Smooth muscle cell (in vitro differentiated cells): ENCODE data around the gene TAF4. TPM values are rescaled to one million over a fixed set of nuclear protein-coding genes. Genes with fewer than 3 reads are reported as not detected.

Experiments used
- DNase-seq: peaks from one replicate; lab custom pipeline; 2025; ENCODE audit not compliant: unreplicated experiment; lab: John Stamatoyannopoulos, UW
- H2AFZ ChIP-seq: fragments of 200-600 bp; sonication (generic); 2 replicates; pipeline ENCODE4 v1.6.0; 2016; ENCODE audit warnings: antibody characterized with exemption, low read depth, mild to moderate bottlenecking
- H3F3A ChIP-seq: fragments of 200-600 bp; sonication (generic); 2 replicates; pipeline ENCODE4 v1.6.0; 2017; ENCODE audit warnings: antibody characterized with exemption, low read depth
- H3K27ac ChIP-seq: fragments of 200-600 bp; sonication (generic); 2 replicates; pipeline ENCODE4 v1.5.1; 2016; ENCODE audit warnings: low read depth, mild to moderate bottlenecking
- H3K27me3 ChIP-seq: fragments of 200-600 bp; sonication (generic); 2 replicates; pipeline ENCODE4 v1.6.1; 2016; ENCODE audit warnings: low read depth, mild to moderate bottlenecking
- H3K36me3 ChIP-seq: fragments of 200-600 bp; sonication (generic); 2 replicates; pipeline ENCODE4 v1.5.1; 2016; ENCODE audit warnings: low read depth
- H3K4me1 ChIP-seq: fragments of 200-600 bp; sonication (generic); 2 replicates; pipeline ENCODE4 v1.5.1; 2016; ENCODE audit warnings: low read depth
- H3K4me2 ChIP-seq: fragments of 200-600 bp; sonication (generic); 2 replicates; pipeline ENCODE4 v1.6.0; 2016; ENCODE audit warnings: mild to moderate bottlenecking
- H3K4me3 ChIP-seq: fragments of 200-600 bp; sonication (generic); 2 replicates; pipeline ENCODE4 v1.5.1; 2016; ENCODE audit warnings: mild to moderate bottlenecking
- H3K79me2 ChIP-seq: fragments of 200-600 bp; sonication (generic); 2 replicates; pipeline ENCODE4 v1.6.0; 2016; ENCODE audit warnings: low read depth, mild to moderate bottlenecking
- H3K9ac ChIP-seq: fragments of 200-600 bp; sonication (generic); 2 replicates; pipeline ENCODE4 v1.6.0; 2016; ENCODE audit warnings: low read depth
- H3K9me3 ChIP-seq: fragments of 200-600 bp; sonication (generic); replicated peaks from 2 replicates; pipeline ENCODE4 v1.5.1; 2016; ENCODE audit warnings: low read depth
- H4K20me1 ChIP-seq: fragments of 200-600 bp; sonication (generic); 2 replicates; pipeline ENCODE4 v1.6.0; 2016; ENCODE audit warnings: low read depth
- WGBS: methylation state at CpG from one replicate; pipeline ENCODE4 v1.1.7; 2016; ENCODE audit warnings: low lambda C conversion rate; 5-methylcytosine and 5-hydroxymethylcytosine counted together
- polyA plus RNA-seq: library from polyadenylated mRNA; unstranded; fragments of >200 nt; fragmentation: Nextera tagmentation; extraction: Ambion mirVana; gene quantifications from 2 replicates; pipeline ENCODE4 v1.2.1, GENCODE V29; 2016
- total RNA-seq: library from RNA; depleted of rRNA; stranded (reverse); fragments of >200 nt; gene quantifications from 2 replicates; pipeline ENCODE4 v1.2.3, GENCODE V29; 2014
- TF ChIP-seq, protein P1 (sequence below): fragments of 200-600 bp; sonication (generic); IDR thresholded peaks from 2 replicates; pipeline ENCODE4 v1.5.1; 2017; ENCODE audit warnings: borderline replicate concordance, mild to moderate bottlenecking, antibody characterized with exemption; ENCODE audit not compliant: insufficient read depth, poor library complexity, severe bottlenecking

The TAF4 gene
- total and polyA plus RNA-seq, 2 experiments from 2014 or later = 0.67 to 8.5 TPM

DNA sequence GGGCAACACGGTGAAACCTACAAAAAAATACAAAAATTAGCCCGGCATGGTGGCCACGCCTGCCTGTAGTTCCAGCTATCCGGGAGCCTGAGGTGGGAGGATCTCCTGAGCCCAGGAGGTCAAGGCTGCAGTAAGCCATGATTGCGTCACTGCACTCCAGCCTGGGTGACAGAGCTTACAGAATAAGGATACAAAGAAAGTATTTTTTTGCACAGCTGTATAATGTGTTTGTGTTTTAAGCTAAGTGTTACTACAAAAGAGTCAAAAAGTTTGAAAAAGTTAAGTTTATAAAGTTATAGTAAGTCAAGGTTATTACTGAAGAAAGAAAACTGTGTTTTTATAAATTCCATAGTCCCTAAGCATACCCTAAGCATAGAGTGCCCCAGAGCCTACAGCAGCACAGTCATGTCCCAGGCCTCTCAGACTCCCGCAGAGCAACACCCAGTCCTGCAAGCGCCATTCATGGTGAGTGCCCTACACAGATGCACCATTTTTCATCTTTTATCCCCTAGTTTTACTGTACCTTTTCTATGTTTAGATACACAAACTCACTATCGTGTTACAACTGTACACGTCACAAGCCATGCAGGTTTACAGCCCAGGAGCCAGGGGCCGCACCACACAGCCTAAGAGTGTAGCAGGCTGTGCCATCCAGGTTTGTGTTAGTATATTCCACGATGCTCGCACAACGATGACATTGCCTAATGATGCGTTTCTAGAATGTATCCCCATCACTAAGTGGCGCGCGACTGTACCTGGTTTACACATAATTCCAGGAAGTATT lies 22.4 kb downstream of the TAF4 start:
- Histone ChIP-seq H3K27ac (no peak overlapping the region), H3K27me3 (no peaks in the 10 kb centered on the region), H3K79me2 (peaks cover 86% of the 10 kb centered on the region), H2AFZ (no peak overlapping the region), H3K4me1 (no peaks in the 10 kb centered on the region), H4K20me1 (peaks cover 100% of the 10 kb centered on the region), H3K4me2 (no peak overlapping the region), H3K4me3 (no peak overlapping the region), H3F3A (no peaks in the 10 kb centered on the region), H3K36me3 (no peaks in the 10 kb centered on the region), H3K9me3 (no peaks in the 10 kb centered on the region), H3K9ac (no peak overlapping the region)
- 90% methylated on average over 17 of the region's 17 CpGs for WGBS
- TF ChIP-seq, protein P1, sequence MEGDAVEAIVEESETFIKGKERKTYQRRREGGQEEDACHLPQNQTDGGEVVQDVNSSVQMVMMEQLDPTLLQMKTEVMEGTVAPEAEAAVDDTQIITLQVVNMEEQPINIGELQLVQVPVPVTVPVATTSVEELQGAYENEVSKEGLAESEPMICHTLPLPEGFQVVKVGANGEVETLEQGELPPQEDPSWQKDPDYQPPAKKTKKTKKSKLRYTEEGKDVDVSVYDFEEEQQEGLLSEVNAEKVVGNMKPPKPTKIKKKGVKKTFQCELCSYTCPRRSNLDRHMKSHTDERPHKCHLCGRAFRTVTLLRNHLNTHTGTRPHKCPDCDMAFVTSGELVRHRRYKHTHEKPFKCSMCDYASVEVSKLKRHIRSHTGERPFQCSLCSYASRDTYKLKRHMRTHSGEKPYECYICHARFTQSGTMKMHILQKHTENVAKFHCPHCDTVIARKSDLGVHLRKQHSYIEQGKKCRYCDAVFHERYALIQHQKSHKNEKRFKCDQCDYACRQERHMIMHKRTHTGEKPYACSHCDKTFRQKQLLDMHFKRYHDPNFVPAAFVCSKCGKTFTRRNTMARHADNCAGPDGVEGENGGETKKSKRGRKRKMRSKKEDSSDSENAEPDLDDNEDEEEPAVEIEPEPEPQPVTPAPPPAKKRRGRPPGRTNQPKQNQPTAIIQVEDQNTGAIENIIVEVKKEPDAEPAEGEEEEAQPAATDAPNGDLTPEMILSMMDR = no peak
- DNase-seq = no peak

DNA sequence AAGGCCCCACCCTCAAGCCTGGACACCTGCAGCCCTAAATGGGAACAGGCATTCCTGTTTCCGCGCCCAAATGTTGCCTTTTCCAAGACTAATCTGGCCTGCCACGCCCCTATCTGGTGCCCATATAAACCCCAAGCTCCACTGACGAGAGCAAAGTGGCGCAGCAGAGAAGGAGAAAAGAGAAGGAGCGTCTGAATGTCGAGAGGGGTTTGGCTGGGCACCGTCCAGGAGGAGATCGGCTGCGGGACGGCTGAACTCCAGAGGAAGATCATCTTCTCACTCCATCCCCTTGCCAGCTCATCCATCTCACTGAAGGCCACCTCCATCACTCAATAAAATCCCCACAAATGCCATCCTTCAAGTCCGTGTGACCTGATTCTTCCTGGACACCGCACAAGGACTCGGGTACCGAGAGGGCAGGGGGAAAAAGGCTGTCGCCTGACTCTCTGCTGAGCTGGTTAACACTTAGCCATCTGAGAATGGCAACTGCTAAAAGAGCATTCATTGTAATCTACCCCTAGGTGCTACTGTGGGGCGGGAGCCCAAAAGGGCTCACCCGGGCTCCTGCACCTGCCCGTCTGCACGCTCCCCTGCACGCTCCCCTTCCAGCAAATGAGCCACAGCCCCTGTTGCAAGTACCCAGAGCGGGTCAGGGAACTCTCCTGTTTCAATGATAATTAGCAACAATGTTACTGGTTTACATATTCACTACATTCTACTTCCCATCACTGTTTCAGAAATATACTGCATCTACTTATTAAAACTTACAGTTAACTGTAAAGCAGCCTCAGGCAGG lies 23.5 kb downstream of the TAF4 start:
- H3K27me3 ChIP-seq = no peaks in the 10 kb centered on the region
- TF ChIP-seq, protein P1 = no peak

GRCh38 chr20:62040933-62041332 lies 24.7 kb downstream of the TAF4 start:
- H3K9me3 ChIP-seq = no peaks in the 10 kb centered on the region
- no peak overlapping the region for H3K9ac ChIP-seq
- no peak overlapping the region for H3K4me2 ChIP-seq
- no peak overlapping the region for H2AFZ ChIP-seq
- H4K20me1 ChIP-seq = peaks cover 96% of the 10 kb centered on the region
- no peak overlapping the region for H3K27ac ChIP-seq
- no peak overlapping the region for H3K4me3 ChIP-seq
- no peaks in the 10 kb centered on the region for H3K36me3 ChIP-seq
- TF ChIP-seq, protein P1 = no peak
- H3K27me3 ChIP-seq = no peaks in the 10 kb centered on the region
- DNase-seq = no peak
- H3K79me2 ChIP-seq = peaks cover 94% of the 10 kb centered on the region
- WGBS = 92% methylated on average over 13 of the region's 13 CpGs
- no peaks in the 10 kb centered on the region for H3F3A ChIP-seq
- H3K4me1 ChIP-seq = no peaks in the 10 kb centered on the region

More for the DNA sequence above, 23.5 kb downstream of the TAF4 start:
- DNase-seq = no peak
- Histone ChIP-seq H3K9ac (no peak overlapping the region), H3K9me3 (no peaks in the 10 kb centered on the region), H3K4me2 (no peak overlapping the region), H3K27ac (no peak overlapping the region), H3K79me2 (peaks cover 94% of the 10 kb centered on the region), H3K4me3 (no peak overlapping the region), H3F3A (no peaks in the 10 kb centered on the region), H3K36me3 (no peaks in the 10 kb centered on the region), H3K4me1 (no peaks in the 10 kb centered on the region), H2AFZ (no peak overlapping the region), H4K20me1 (peaks cover 97% of the 10 kb centered on the region)
- WGBS = 96% methylated on average over 22 of the region's 22 CpGs
